GM21423 (cell line): ENCODE results near the gene LRRC37A2.
"Not testable (repeated sequence)": the region's sequence is repeated elsewhere in the genome, so short reads cannot be mapped to it uniquely, and the experiment has no call there.

Experiments used
- ATAC-seq: cut with Tn5 transposase; IDR thresholded peaks from one replicate; pipeline ENCODE4 v1.9.1; 2021; ENCODE audit warnings: mild to moderate bottlenecking, moderate library complexity; ENCODE audit not compliant: unreplicated experiment

LRRC37A2 gene

DNA sequence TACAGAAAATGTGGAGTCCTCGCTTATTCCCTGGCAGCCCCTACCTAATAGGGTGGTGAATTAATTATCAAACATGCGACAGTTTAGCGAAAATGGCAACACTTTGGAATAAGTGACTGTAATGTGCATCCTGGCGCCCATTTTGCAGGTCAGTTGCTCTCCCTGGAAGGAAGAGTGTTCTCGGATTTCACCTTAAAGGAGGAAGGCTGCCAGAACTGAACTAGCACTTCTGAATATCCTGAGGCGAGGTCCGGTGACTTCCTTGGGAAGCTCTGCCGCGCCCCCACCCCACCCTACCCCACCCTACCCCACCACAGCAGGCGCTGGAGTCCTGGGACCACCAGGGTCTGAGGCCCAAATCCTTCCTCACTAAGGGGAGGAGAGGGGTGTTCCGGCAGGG is at the start of gene LRRC37A2:
TSS of gene LRRC37A2 (plus strand) at position 301 of the 400 bp plus-strand sequence. CDS start 245 bp downstream, outside the sequence.
- ATAC-seq: not testable (repeated sequence)

DNA sequence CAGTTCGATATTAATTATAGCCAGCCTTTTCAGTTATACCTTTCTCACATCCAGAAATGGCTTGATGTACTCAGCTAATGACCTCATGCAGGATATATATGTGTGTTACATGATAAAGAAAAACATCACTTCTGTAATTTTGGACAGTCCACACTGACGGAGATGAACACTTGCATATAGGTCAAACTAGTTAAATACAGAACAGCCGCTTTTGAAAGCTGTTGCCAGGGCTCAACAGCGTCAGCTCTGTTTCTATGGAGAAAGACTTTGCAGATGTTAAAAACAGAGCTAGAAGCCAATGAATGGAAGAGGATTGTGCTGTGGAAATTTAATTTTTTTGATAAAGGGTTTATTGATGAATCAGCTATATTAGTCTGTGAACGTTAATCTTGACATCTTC is 44.6 kb upstream of the LRRC37A2 start:
- not testable (repeated sequence) for ATAC-seq

DNA sequence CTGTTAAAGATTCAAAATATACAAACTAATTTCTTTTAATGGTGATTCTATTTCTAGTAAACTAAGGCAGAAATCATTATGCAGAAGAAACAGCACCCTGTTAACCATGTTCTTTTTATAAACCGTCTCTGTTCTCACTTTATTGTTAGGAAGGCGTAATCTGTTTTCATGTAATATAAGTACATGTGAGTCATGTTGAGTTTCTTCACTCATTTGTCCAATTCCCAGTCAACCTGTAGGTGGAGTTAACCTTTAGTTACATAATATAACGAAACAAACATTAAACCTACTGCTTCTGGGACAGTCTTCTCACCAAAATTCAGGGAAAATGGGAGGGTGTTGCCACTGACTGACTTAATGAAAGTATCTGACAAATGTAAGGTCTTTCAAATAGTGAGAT is 37.8 kb upstream of the LRRC37A2 start:
- not testable (repeated sequence) for ATAC-seq

DNA sequence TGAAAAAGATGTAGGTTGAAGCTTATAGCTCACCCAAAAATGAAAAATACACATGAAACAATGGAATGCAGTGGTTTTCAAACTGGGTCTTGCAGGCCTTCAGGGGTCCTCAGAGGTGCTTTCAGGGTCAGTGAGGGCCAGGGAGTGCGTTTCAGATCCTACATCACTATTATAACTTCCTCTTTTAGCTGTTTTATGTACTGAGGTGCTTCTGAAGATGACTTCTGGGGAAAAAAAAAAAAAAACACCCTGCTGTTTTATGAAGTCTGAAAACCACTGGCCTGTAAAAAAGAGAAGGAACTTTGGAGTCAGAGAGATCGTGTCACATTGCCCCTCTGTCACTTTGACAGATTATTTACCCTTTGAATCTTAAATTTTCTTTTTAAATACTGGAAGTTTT is 36.7 kb upstream of the LRRC37A2 start:
- ATAC-seq: not testable (repeated sequence)

DNA sequence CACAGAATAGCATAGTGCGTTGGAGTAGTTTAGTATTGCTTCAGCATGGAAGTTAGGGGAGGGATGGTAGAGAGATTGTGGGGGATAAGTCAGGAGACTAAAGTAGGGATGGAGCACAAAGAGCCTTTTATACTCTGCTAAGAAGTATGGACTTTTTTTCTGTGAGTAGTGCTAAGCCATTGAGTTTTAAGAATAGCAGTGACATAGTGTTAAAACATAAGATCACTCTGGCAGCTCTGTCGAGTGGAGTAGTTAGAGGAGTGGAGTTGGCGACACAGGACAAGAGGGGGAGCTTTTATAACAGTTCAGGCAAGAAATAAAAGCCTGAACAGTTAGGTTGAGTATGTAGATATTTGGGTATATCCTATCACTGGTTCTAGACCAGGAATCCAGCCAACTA is 33.4 kb upstream of the LRRC37A2 start:
- ATAC-seq: not testable (repeated sequence)

DNA sequence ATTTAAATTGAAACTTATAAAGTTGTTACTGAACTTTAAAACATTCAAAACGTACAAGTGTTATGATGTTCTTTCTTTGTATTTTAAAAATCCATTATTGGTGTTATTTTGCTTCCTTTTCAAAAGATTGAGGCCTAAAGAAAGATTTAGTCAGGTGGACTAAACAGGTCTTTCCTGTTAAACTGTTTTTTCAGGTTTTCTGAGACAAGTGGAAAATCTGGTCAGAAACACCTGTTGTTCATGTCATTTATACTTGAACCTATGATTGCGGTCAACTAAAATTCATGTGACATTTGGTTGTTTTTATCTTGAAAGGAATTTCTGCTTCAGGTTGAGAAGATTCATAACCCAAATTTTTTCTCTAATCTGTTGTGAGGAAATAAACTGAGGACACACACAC is 31.0 kb upstream of the LRRC37A2 start:
- not testable (repeated sequence) for ATAC-seq

DNA sequence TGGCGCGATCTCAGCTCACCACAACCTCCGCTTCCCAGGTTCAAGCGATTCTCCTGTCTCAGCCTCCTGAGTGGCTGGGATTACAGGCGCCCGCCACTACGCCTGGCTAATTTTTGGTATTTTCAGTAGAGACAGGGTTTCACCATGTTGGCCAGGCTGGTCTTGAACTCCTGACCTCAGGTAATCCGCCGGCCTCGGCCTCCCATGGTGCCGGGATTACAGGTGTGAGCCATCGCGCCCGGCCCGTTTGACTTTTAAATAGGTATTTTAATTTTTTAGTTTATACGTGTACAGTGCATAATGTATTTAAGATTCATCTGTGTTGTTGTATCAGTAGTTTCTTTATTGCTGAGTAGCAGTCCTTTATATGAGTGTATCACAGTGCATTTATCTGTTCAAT is 20.2 kb upstream of the LRRC37A2 start:
- not testable (repeated sequence) for ATAC-seq

DNA sequence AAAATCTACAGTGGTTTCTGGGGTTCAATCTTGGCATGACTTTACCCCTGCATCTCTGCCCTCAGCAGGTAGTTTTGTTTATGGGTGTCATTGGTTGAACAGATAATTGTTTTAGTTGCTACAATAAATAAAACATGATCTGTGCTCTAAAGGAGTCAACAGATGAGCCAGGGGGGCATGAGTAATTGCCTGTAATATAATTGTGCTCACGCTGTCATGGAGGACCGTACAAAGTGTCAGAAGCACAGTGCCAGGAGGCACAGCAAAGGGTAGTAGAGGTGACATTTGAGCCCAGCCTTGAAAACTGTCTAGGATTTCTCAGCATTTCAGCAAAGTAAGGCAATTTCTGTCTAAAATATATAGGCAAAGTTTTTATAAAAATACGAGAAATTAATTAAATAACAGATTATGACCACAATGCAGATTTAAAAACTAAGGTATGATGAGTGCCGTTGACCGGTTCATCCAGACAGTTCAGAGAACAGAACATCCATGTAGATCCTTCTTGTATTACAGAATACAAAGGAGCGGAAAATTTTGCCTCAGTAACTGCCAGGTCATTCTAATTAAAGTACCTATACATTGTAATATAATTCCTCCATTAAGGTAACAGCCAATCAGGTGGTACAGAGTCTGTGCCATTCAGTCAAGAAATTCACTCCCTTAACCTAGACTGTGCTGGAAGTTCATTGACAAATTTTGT is 12.7 kb upstream of the LRRC37A2 start:
- ATAC-seq: not testable (repeated sequence)

DNA sequence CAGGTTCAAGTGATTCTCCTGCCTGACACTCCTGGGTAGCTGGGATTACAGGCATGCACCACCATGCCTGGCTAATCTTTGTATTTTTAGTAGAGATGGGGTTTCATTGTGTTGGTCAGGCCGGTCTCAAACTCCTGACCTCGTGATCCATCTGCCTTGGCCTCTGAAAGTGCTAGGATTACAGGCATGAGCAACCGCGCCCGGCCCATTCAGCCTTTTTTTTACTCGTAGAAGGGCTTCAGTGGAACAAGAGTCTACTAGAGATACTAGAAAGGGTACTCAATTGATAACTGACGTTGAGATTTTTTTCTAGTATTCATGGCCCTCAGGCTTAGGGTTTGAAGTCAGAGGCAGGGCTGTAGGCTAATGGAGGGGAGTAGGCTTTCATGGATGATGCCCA is 6.4 kb upstream of the LRRC37A2 start:
- not testable (repeated sequence) for ATAC-seq

DNA sequence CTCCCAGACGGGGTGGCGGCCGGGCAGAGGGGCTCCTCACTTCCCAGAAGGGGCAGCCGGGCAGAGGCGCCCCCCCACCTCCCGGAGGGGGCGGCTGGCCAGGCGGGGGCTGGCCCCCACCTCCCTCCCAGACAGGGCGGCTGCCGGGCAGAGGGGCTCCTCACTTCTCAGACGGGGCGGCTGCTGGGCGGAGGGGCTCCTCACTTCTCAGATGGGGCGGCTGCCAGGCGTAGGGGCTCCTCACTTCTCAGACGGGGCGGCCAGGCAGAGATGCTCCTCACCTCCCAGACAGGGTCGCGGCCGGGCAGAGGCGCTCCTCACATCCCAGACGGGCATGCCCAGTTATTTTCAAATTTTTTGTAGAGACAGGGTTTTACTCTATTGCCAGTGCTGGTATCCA is 22.4 kb downstream of the LRRC37A2 start:
- ATAC-seq: not testable (repeated sequence)

DNA sequence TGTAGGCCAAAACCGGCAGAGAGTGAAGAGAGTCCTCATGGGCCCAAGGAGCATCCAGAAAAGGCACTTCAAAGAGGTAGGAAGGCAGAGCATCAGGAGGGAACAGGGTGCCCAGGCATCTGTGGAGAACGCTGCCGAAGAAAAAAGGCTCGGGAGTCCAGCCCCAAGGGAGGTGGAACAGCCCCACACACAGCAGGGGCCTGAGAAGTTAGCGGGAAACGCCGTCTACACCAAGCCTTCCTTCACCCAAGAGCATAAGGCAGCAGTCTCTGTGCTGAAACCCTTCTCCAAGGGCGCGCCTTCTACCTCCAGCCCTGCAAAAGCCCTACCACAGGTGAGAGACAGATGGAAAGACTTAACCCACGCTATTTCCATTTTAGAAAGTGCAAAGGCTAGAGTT is 36.3 kb downstream of the LRRC37A2 start:
- not testable (repeated sequence) for ATAC-seq

DNA sequence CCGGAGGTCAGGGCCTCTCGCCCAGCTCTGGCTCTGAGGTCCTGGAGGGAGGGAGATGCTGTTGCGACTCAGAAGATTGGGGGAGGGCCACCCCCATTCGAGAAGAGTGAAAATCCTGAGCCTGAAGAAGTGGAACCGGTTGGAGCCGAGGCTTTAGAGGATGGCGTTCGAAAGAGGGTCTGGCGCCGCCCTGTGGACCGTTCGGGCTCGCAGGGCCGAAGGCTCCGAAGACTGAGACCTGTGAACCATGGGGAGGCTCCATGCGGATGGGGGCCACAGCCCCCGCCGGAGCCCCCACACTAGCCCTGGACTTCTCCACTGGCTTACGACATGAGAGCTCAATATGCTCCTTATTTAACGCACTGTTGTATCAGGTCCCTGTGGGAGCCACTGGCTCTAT is 46.9 kb downstream of the LRRC37A2 start:
- not testable (repeated sequence) for ATAC-seq

DNA sequence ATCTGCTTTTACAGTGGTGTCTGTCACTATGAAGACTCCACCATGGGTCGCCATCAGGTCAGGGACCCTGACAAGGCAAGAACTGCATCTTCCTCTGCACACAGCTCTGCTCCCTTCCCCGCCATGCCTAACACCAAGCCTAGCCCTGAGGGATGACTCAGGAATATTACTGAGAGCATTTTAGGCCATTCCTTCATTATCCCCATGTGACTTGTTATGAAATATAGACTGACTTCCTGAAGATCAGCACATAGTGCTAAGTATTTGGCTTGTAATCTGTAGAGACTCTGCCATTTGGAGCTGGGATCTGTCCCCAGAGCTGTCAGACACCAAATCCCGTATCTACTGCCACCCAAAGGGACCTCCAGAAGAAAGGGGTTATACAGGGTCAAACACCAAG is 47.8 kb downstream of the LRRC37A2 start:
- not testable (repeated sequence) for ATAC-seq

DNA sequence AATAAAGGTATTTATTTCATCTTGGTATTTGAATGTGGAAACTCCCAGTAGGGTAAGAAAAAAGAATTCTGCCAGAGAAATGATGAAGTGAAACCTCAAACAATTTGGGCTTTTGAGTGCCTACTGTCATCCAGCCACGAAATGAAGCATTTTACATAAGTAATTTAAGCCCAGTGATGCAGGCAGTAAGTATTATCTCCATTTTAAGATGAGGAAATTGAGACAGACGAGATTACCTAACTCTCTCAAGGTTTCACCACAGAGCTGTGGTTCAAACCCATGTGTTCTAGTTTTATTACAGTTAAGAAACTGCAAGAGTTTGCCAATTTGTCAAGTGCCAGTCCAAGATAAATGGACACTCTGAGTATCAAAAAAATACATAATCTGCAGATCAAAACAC is 54.0 kb downstream of the LRRC37A2 start:
- ATAC-seq: not testable (repeated sequence)

DNA sequence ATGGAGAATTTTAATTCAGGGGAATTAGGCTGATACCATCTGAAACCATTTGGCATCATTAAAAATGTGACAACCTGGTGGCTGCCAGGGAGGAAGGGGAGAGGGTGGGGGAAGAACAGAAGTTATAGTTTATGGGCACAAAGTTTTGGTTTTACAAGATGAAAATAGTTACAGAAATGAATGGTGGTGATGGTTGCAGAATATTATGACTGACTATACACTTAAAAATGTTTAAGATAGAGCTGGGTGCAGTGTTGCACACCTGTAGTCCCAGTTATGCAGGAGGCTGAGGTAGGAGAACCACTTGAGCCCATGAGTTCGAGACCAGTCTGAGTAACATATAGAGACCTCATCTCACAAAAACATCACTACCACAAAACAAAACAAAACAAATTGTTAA is 54.7 kb downstream of the LRRC37A2 start:
- not testable (repeated sequence) for ATAC-seq

DNA sequence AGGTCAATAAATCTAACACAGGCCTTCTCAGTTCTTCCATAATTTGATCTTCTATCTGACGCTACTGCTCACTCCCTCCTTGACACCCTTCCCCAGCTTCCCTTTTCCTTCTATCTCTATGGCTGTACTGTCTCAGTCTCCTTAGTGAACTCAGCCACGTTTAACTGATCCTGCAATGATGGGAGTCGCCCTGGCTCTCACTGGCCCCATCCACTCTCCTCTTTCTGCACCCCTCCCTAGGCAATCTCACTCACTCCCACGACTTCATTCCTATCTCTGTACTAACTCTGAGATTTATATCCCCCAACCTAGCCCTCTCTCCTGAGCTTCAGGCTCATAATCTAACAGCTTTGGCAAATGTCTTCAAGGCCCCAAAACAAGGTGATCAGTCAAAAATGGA is 59.5 kb downstream of the LRRC37A2 start:
- ATAC-seq: not testable (repeated sequence)

DNA sequence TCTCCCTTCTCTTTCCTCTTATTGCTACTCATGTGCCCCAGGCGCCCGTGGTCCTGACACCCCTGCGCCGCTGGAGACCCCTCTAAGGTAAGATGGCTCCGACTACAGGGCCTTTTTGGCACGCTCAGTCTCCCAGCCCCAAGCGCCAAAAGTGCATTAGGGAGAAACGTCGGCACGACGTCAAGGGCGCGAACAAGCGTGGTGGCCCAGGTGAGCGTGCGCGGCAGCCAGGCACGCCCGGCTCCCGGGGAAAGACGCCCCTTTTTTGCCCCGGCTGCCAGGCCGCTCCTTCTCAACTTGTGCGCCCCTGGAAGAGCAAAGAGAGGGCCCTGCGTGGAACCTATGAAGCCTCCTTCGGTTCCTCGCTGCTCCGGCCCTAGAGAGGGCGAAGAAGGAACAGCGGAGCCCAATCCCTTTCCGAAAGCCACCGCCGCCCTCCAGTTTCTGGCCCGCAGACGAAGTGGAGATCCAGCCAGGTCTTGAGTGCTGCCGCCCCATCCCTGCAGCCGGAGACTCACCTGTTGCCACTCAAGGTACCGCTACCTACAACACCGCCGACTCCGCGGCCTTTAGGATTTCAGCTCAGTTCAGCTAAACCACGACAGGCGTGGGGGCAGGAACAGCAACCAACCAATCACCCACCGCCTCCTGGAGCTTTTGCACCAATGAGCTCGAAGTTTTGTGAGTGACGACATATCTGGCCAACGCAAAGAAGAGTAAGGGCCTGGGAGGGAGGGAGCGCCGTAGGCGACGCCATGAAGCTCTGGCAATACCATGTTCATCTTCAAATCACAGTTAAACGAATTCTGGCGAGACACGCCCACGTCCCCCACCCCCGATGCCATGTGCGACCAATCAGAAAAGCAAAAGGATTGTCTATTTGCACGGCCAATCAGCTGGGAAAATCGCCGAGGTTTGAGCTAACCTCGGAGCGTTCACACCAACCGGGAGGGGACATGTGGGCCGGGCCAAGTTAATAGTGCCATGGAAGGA is 67.1 kb downstream of the LRRC37A2 start, which contains the start of gene ARL17A:
TSS of gene ARL17A (minus strand) at position 609 of the 993 bp plus-strand sequence. CDS start 3,369 bp downstream, outside the sequence.
- peak; percentile 79 for ATAC-seq

DNA sequence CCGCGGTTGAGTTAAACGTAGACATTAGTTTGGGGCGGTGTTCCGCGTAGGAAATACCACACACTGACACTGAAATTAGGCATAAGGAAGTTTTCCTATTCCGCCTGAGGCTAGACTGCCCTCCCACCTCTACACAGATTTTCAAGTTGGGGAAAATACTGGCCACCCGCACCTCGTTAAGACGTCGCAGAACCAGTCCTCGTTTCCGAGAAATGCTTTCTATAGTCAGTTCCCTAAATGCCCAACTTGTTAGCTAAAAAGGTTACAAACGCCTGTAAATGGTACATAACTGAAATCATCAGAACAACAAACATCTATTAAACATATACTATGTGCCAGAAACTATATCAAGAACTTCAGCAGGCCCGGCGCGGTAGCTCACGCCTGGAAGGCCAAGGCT is 67.8 kb downstream of the LRRC37A2 start:
- peak; percentile 21 for ATAC-seq

DNA sequence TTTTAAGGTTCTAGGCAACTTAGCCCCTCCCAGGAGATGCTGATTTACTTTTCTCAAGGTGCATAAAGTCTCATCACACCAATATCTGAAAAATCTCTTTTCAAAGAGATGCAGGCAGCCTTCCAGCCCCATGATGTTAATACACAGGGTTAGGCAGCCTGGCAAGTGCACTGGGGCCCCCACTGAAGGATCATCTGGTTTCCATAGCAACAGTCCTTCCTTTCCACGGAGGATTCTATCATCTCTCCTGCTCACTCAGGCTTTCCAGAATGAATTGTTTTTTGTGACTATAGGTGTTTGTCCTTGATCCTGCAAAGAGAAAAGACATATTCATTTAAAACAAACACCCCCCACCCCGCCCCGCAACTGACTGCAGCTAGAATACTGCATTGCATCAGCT is 73.2 kb downstream of the LRRC37A2 start:
- ATAC-seq: not testable (repeated sequence)

DNA sequence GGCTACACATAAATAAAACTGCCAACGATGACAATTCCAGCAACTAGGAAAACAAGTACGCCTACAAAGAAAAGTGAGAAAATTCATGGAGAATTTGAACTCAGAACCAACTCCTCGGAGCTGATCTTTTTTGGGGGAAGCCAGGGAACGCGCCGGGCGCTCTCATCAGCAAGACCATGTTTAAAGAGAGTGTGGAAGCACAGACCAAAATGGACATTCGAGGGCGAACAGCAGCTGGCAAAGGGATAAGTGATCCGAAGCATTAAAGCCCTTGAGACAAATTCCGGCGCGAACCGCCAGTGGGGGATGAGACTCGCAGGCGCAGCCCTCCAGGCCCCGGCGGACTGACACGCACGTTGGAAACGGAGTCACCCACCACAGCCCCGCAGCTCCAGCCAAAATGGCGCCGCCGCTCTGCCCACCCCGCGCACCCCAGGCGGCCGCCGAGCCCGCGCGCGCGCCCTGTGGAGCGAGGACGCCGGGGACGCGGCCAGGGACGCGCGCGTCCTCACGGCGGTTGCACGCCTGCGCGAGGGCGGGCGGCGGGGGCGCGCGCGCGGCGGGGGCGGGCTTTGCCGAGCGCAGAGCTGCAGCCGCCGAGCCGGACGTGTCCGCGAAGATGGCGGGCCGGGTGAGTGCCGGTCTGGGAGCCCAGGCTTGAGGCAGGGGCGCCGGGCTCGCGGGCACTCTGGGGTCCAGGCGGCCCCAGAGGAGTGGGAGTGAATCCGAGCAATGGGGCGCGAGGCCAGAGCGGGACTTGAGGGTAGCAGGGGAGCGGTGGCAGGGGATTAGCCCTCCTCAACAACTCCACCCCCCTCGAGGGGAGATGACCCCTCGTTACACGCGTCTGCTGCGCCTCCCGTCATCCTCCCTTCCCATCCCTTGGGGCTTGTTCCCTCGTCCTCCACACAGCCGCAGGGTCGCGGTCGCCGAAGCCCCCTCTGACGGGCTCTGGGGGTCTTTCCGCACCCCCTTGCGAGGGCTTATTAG is 78.2 kb downstream of the LRRC37A2 start, which contains the start of gene NSF:
TSS of gene NSF (plus strand) at position 513 of the 990 bp plus-strand sequence. CDS start at position 620, 107 bp downstream.
- ATAC-seq: peak; percentile 68
